GM21515 (cell line): ENCODE measurements around the gene FOS.
A peak's percentile ranks its signal among the peaks of the same experiment; 100 is the strongest.

Source experiments
- ATAC-seq: cut with Tn5 transposase; IDR thresholded peaks from one replicate; pipeline ENCODE4 v1.9.1; 2021; ENCODE audit not compliant: unreplicated experiment

FOS gene

DNA sequence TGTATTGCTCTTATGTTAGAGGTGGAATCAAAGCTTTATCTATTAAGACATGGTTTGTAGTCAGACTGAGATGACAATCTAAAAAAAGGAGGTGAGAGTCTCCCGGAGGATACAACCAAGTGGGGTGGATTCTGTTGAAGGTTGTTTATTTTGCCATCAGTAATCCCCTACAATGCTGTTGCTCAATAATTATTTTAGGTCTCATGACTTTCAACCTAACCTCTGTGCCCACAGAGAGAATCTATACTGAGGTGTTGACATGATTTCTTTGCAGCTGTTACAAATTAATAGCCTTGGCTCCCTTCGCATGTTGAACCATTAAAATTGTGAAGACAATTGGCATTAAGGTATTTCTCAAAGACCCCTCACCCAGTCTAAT lies 28.7 kb upstream of the FOS start:
- peak; percentile 3 for ATAC-seq

DNA sequence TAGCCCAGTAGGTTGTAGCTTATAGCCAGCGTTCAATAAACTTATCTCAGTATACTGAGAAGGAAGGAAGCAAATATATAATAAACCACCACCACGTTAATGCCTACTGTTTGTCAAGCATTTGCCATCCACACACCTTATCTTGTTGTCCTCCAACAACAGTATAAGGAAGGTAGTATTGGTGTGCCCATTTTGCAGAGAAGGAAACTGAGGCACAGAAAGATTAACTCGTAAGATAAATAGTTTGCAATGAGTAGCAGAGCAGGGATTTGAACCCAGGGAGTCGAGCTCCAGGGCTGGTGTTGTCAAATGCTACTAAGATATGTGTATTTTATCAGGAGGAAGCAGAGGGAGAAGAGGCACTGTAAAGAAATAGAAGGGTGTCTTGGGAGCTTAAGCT lies 27.8 kb upstream of the FOS start:
- no peak for ATAC-seq

DNA sequence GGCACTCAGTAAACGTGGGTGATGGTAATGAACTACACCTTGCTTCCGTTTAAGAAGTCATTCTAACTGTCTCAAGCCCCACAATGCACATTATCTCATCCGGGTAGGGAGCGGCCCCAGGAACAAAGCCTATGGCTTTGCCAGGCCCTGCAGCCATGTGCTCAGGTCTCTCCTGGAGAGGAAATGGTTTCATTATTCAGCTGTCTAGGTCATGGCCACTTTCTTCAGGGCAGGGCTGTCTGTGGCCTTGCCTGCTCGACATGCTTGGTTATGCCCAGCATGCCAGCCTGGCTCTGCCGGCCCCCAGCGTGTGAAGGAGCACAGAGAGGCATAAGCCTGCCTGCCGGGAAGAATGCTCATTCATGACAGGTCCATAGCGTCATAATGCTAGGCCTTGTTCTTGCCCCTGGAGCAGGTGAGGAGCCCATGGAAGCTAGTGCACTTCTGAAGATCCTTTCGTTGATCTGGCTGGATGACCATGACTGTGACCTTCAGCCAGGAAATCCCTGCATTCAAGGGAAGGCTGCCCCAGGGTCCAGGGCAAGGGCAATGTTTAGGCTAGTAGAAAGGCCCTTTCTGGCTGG lies 26.3 kb upstream of the FOS start:
- no peak for ATAC-seq

DNA sequence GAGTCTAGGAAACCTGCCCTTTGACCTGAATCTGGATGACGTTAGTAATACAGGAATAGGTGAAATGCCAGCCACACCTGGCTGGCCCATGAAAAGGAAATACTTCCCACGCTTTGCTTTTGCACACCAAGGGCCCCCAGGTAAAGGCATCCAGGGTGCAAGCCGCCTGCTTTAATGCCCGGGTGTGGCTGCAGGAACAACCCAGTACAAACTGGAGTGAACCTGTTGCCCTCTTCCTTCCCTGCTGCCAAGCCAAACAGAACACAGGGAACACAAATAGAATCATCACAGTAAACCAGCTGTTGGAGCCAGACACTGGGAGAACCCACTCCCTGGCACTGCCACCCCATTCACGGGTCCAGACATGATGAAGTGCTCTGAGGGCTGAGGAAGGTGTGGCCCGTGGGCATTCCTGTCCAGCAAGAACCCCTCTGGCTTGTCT lies 24.2 kb upstream of the FOS start:
- no peak for ATAC-seq

DNA sequence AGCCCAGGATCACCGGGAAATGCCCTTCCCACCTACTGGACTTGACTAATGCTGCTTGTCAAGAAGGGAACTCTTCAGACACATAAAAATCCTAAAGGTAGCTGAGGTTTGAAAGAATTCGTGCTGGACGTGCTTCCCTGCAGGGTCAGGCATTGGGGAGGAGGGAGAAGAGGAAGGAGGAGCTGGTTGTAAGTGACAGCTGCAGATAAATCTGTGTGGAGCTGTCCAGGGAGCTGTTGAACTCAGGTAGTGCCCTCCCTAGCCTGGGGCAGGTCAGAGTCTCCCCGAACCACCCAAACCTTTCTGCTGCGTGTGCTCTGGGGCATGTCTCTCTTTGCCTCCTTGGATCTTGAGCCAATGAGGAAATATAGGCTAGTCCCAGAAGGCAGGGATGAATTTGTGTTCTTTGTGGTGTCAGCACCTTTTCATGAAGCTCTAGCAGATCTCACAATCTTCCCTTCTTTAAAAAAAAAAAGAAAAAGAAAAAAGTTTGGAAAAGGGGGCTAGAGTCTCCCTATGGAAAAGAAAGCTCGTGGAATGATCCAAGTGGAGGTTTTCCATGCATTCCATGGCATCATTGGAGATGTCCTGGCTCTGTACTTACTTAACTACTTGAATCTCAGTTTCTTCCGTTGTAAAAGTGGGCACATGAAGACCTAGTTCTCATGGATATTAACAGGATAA lies 23.6 kb upstream of the FOS start:
- ATAC-seq: no peak

DNA sequence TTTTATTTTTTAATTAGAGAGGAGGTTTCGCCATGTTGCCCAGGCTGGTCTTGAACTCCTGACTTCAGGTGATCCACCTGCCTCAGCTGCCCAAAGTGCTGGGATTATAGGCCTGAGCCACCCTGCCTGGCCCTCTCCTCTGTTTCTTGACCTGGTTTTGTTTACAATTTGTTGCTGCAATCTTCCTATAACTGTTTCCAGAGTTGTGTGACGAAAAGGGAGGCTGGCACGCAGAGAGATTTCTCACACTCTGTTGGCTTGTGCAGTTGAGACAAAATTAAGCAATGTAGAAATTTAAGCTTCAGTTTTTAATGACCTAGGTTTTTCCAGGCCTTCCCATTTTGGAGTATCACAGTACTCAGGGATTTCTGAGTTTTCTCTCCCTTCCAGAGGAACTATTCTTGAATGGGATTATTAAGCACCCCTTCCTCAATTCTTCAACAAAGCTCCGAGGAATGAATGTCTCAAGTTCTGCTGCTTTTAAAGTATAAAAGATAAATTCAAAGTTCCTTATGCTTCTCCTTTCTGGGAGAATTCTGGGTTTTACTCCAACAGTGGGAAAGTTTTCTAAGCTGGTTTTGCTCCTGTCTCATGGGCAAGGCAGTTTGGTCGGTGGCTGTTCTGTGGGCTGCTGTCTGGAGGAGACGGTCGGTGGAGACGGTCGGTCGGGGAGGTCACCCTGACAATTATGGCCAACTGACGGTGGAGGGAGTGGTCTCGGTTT lies 20.4 kb upstream of the FOS start:
- no peak for ATAC-seq

DNA sequence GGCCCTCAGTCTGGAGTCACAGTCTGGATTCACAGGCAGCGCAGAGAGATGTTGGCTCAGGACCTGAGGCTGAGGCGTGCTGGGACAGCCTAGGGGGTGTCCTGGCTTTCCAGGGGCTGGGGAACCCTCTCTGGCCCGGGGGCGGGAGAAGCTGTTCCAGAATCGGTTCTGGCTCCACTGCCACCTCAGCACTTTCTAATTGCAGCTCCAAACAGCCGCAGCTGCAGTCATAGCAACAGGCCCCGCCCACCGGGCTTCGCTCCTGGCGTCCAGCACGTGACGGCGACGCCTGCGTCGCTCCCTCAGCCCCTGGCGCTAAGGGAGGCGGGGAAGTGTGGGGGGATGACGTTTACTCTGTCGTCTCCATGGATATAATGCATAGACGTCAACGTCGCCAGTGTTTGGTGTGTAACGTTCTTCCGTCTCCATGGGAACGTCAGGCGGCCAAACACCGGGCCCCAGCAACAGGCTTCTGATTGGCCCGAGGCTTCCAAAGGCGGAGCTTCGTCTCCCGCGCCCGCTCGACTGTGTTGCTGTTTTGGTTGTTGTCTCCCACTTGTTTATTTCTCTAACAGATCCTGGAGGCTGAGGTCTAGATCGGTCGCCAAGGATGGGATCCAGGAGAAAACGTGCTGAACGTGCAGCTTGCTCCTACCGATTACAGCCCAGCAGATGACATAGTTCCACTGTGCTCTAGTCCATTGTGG lies 19.7 kb upstream of the FOS start:
- peak; percentile 95 for ATAC-seq

DNA sequence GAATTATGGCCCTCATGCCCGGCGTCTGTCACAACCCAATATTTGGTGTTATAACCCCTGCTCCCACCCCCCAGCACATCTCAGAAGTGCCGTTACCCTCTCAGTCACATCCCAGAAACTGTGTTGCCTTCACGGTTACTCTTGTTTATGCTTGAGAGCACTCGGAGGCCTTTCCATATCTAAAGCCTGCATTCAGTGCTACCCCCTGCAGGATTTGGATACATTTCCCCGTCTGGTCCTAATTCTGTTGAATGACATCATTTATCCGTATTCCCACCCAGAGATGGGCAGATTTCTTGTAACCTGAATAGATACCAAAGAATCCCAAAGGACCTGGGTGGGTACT lies 19.1 kb upstream of the FOS start:
- ATAC-seq: no peak

DNA sequence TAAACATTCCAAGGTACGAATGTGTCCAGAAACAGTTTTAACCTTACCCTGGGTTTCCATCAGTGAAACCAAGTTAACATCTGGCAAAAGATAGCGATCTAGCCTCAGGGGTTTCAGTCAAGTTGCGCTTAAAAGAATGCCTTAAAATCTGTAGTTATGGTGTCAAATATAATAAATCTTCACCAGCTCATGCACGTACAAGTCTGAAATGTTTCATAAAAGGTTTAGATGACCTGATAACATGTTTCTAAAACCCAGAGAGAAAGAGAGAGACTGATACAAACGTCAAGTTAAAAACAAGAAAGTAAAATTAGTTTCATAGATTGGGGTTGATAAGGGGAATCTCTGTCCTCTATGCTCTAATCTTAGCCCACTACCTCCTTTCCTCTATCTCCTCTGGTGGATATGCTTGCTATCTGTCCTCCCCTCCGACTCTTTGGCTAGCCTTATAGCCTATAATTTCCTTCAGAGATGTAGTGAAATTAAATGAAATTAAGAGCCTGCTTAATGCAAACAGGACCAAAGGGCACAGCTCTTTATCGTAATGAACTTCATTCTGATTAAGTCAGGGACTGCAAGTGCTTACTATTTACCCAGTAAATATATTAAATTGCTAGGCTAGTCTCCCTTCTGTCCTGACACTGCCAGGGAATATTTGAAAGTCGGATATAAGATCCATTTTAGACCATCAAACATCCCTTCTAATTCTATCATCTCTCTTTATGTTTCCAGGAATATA lies 18.4 kb upstream of the FOS start:
- no peak for ATAC-seq

DNA sequence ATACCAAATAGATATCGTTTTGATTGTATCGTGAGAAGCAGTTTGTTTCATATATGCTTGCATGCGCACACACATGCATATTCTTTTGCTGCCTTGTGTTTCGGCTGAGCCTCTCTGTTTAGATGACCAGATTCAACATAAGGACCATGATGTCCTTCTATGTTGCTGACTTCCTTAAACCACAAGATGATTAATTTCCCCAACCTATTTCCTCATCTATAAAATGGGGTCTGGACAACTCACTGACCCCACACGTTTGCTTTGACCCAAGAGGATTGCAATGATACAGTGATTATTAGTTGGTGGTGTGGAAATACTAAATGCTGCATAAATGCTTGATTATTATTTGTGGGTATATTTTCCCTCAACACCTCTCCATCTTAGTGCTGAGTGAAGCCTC lies 16.8 kb upstream of the FOS start:
- ATAC-seq: no peak

DNA sequence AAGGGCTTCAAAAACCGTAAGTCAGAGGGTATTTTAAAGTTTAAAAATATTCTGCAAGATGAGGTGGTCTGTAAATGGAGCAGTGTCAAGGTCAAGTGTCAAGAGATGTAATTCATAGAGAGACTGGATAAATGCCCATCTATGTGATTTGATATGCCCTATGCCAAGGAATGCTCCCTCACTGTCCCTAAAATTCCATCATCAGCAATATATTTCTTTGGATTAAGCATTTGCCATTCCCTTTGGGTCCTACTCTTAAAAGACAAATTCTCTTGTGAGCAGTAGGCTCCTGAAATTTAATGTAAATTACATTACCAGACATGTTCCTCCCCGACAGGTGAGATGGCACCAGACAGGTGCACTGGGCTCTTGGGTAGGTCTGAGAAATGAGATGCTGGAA lies 16.0 kb upstream of the FOS start:
- no peak for ATAC-seq

DNA sequence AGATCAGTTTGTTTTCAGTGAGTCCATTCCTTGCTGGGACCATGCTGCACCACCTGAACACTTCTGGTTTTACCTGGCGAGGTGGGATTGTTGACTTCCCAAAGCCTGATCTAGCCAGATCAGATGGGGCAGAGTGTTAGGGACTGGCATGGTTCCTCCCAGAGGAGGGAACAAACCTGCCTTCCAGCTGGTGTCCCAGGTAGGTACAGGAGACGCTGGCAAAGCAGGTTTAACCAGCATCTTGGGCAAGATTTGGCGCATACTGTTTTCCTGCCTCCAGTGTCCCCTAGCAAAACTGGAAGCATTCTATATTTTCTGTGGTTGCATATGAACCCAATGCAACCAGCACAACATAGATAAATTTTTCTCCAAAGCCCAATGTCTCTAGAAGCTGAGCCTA lies 14.6 kb upstream of the FOS start:
- no peak for ATAC-seq

DNA sequence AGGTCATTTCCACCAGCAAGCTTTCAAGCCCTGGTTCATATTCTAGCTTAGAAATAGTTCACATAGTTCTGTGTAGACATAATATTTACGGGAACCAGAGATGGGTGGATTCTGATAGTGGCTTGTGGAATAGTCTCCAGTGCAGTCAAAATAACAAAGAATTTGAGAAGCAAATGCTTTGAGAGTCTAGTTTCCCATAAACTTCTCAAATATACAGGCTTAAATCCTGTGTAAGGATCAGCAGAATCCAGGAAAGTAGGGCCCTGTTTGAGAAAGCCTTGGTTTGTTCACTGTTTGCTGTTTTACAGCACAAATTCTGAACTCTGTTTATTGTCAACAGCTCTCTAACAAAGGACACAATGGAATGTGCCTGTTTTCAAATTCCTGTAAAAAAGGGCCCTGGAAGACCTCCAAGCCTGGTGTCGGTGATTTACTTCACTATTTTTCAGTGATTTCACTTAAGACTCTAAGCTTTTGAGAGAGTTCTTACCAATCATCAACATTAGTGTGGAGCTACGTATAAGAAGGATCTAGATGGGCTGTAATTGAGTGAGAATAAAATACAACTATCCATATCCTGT lies 11.4 kb upstream of the FOS start:
- no peak for ATAC-seq

DNA sequence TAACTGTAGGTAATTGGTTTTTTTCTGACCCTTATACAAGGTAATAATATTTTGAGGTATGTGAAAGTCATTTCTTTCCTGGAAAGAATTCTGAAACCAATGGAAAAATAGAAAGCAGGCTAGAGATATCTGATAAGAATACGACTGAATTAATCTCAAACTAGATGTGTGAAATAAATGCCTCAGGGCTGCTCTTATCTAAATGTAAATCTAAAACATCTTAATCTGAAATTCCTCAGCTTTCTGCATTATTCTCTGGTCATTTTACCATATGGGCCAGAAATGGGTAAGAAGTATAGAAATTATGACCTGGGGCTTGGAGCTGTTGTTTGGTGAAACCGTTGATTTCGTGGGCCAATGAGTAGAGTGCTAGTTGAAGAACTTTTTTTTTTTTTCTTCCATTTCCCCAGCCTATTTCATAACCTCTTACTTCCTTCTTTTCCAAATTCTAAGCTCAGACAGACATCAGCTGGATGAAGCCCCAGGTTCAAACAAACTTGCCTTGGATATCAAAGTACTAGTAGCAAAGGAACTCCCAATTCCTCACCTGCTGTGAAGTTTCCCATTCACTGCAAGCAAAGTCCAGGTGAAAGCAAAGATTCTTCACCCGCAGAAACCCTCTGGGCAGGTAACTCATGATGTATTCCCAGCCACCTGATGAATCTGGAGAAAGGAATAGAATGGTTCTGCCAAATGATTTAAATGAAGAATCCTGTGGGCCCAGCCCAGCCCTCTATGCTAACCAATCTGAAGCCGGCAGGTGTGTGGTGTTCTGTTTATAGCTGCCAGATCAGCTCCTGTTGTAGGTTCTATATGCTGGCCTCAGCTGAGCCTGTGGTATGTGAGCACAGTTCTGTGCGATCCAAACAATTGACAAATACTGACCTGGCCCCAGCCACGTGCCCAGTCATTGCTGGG lies 9.7 kb upstream of the FOS start:
- ATAC-seq: no peak

DNA sequence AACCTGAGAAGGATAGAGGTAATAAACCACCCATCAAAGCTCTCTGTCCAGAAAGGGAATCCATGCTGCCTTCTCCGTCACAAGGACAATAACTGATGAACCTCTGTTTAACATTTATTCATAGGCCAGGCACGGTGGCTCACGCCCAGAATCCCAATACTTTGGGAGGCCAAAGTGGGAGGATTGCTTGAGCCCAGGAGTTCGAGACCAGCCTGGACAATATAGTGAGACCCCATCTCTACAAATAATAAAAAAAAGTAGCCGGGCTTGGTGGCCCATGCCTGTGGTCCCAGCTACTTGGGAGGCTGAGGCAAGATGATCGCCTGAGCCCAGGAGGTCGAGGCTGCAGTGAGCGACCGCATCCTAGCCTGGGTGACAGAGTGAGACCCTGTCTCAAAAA lies 7.1 kb upstream of the FOS start:
- ATAC-seq: no peak

DNA sequence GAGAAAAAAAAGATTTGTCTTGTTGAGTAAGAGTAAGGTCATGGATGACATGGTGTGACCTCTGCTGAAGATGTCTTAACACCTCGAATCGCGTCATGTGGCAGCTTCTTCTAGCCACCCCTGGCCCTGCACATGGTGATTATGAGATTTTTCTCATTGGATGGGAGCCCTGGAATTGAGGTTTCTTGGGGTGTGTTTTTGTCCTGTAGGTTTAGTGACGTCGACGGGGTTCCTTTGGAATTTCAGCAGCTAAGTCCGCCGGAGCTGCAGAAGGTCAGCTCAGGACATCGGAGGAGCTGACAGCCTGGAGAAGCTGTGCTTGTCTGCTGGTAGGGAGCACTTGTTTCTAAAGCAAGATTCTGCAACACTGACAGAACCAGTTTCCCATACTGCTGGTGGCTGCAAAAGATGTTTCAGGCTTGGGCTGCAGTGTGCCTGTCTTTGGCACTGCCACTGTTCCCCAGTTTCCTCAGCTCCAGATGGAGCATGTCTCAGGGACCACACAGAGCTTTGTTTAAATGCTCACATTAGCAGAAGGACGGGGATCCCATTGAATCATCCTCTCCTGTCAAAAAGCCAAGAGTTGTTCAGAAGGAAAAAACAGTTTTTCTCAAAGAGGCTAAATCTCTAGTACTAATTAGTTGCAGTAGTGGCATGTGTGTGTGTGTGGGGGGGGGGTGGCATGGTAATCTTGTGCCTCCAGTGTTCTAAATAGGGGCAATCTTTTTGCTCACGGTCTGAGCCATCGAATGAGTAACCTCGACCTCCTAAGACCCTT lies 5.2 kb upstream of the FOS start:
- ATAC-seq: no peak

DNA sequence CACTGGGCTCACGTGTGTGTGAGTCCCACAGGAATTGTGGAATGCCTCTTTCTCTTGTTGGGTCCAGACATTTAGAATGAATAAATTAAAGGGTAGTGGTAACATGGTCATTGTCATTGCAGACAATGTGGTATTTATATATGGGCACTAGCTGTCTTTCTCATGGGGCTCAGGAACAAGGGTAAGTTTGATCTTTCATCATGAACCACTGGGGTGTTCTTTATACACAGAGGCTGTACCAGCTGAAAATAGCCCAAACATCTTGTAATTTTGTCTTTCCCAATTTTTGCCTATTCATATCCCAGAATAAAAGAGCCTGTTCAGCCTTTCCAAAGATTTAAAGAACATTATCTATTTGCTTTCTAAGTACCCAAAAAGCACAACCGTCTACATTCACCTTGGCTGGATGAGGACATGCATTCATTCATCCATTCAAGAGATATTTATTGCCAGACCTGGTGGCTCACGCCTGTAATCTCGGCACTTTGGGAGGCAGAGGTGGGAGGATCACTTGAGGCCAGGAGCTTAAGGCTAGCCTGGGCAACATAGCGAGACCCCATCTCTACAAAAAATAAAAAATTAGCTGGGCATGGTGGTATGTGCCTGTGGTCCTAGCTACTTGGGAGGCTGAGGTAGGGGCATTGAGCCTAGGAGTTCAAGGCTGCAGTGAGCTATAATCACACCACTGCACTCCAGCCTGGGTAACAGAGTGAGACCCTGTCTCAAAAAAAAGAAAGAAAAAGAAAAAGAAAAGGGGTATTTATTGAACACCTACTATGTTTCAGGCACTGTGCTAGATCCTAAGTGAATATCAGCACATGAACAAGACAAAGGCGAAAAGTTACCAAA lies 4.4 kb upstream of the FOS start:
- no peak for ATAC-seq

DNA sequence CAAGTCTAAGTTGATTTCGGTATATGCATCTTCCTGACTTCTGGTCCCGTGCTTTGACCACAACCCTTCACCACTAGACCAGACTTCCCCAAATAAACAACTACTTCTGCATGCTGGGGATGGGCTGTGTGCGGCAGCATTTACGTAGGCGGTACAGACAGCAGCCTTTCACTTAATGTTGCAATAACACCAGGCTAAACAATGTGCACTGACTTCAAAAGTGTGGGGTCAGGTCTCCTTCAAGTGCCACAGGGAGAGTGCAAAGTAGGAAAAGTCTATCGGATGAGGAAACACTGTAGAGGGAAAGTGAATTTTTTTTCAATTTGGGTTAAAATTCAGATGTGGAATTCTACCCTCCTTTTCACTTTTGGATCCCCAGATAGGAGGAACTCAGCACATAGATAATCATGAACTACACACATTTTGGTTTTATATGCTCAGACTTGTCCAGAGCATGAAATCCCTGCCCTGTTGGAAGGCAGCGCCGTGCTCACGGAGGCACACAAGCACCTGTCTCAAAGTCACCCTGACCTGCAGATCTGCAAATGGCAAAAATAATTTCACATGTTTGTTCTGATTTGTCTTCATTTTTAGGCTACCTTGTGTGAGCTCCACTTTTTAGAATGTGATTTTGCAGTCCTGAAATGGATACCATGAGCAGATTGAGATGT lies 3.6 kb upstream of the FOS start:
- ATAC-seq: no peak
